Endodermal cell (in vitro differentiated cells): ENCODE data around the gene KIAA0586. TPM values are rescaled to one million over a fixed set of nuclear protein-coding genes. Genes with fewer than 3 reads are reported as not detected.
A peak's percentile ranks its signal among the peaks of the same experiment; 100 is the strongest.

Experiments
- DNase-seq: peaks from one replicate; pipeline ENCODE4 v3.0.0-alpha.2; 2017
- H3K27ac ChIP-seq: 2 replicates; pipeline ENCODE4 v1.5.1; 2013; ENCODE audit warnings: mild to moderate bottlenecking, low read depth, low read length, moderate library complexity
- H3K27me3 ChIP-seq: 2 replicates; pipeline ENCODE4 v1.6.1; 2013; ENCODE audit warnings: mild to moderate bottlenecking, low read length, moderate library complexity; ENCODE audit not compliant: insufficient read depth, control insufficient read depth, poor library complexity, severe bottlenecking
- H3K36me3 ChIP-seq: 2 replicates; pipeline ENCODE4 v1.7.0; 2013; ENCODE audit warnings: mild to moderate bottlenecking, low read length, moderate library complexity; ENCODE audit not compliant: control insufficient read depth, insufficient read depth
- H3K4me1 ChIP-seq: one replicate; pipeline ENCODE4 v1.7.0; 2013; ENCODE audit warnings: low read length; ENCODE audit not compliant: control insufficient read depth, insufficient read depth
- H3K4me3 ChIP-seq: 2 replicates; pipeline ENCODE4 v1.5.1; 2013; ENCODE audit warnings: mild to moderate bottlenecking, low read length, moderate library complexity
- H3K9ac ChIP-seq: 2 replicates; pipeline ENCODE4 v1.6.1; 2013; ENCODE audit warnings: mild to moderate bottlenecking, low read length, moderate library complexity; ENCODE audit not compliant: poor library complexity, severe bottlenecking; ENCODE audit errors: extremely low read depth
- H3K9me3 ChIP-seq: 2 replicates; pipeline ENCODE4 v1.6.1; 2013; ENCODE audit warnings: mild to moderate bottlenecking, low read length, moderate library complexity; ENCODE audit not compliant: control insufficient read depth
- H3K27ac Mint-ChIP-seq: 2 replicates; pipeline ENCODE4 v1.8.0; 2020; ENCODE audit warnings: mixed read lengths
- H3K27me3 Mint-ChIP-seq: 2 replicates; pipeline ENCODE4 v1.8.0; 2021; ENCODE audit warnings: mild to moderate bottlenecking, mixed read lengths; ENCODE audit not compliant: insufficient read depth
- H3K36me3 Mint-ChIP-seq: 2 replicates; pipeline ENCODE4 v1.8.0; 2020; ENCODE audit warnings: low read depth, mixed read lengths
- H3K4me1 Mint-ChIP-seq: 2 replicates; pipeline ENCODE4 v1.8.0; 2020; ENCODE audit warnings: mixed read lengths
- H3K4me3 Mint-ChIP-seq: 2 replicates; pipeline ENCODE4 v1.8.0; 2020; ENCODE audit warnings: mild to moderate bottlenecking, moderate library complexity, mixed read lengths
- H3K9me3 Mint-ChIP-seq: 2 replicates; pipeline ENCODE4 v1.8.0; 2020; ENCODE audit warnings: mild to moderate bottlenecking, mixed read lengths
- WGBS, 2 experiments: methylation state at CpG; one replicate each; pipeline versions ENCODE4 v1.1.5 to v1.1.7; 2013; ENCODE audit warnings: missing lambda C conversion rate in 2 of 2, mixed read lengths in 1 of 2; ENCODE audit not compliant: insufficient coverage in 1 of 2, insufficient read length in 1 of 2; 5-methylcytosine and 5-hydroxymethylcytosine counted together
- total RNA-seq, 2 donors: library from RNA; stranded (reverse); fragmentation: NEBNext Ultra II Directional in 1 of 2; extraction: Animal tissue kit (Norgen Biotek cat#: 25700) in 1 of 2; gene quantifications; 2 replicates in 1 of 2; 3 replicates in 1 of 2; pipeline ENCODE4 v1.2.1, GENCODE V29; 2021
- TF ChIP-seq, protein P1 (sequence below): fragments of 200-600 bp; sonication (generic); conservative IDR thresholded peaks from 2 replicates; pipeline ENCODE4 v1.5.0; 2021; ENCODE audit warnings: antibody characterized with exemption, mild to moderate bottlenecking

KIAA0586 gene
- total RNA-seq, 2 donors from 2014 or later: 14.2 to 26.4 TPM

DNA sequence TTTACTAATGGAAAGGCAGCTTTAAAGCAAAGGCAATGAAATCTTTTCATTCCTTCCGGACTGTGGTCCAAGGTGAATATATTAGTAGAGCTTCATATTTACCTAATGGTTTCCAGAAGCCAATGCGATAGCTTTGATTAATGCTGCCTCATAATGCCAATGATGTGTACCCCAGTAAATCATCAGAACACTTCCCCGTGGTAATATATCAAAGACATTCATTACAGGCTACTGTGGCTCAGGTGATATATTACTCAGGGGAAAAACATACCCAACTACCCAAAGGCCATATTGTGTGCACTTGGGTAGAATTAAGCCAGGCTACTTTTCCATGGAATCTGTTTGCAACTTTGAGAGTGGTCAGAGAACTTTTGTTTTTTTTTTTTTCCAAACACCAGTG, 140.8 kb downstream of the KIAA0586 start:
- H3K27me3 ChIP-seq: no peaks in the 10 kb centered on the region
- Mint-ChIP-seq H3K4me3 (no peak overlapping the region), H3K36me3 (no peaks in the 10 kb centered on the region), H3K9me3 (no peaks in the 10 kb centered on the region), H3K27ac (no peak overlapping the region), H3K27me3 (no peaks in the 10 kb centered on the region), H3K4me1 (peaks cover 16% of the 10 kb centered on the region)
- 95 to 100% methylated on average over 2 to 3 of the region's 3 CpGs for WGBS, 2 experiments
- H3K27ac ChIP-seq: no peak overlapping the region
- no peak overlapping the region for H3K4me3 ChIP-seq
- H3K9me3 ChIP-seq: no peaks in the 10 kb centered on the region
- DNase-seq: no peak
- no peaks in the 10 kb centered on the region for H3K36me3 ChIP-seq
- no peaks in the 10 kb centered on the region for H3K4me1 ChIP-seq
- no peak overlapping the region for H3K9ac ChIP-seq
- TF ChIP-seq, protein P1, sequence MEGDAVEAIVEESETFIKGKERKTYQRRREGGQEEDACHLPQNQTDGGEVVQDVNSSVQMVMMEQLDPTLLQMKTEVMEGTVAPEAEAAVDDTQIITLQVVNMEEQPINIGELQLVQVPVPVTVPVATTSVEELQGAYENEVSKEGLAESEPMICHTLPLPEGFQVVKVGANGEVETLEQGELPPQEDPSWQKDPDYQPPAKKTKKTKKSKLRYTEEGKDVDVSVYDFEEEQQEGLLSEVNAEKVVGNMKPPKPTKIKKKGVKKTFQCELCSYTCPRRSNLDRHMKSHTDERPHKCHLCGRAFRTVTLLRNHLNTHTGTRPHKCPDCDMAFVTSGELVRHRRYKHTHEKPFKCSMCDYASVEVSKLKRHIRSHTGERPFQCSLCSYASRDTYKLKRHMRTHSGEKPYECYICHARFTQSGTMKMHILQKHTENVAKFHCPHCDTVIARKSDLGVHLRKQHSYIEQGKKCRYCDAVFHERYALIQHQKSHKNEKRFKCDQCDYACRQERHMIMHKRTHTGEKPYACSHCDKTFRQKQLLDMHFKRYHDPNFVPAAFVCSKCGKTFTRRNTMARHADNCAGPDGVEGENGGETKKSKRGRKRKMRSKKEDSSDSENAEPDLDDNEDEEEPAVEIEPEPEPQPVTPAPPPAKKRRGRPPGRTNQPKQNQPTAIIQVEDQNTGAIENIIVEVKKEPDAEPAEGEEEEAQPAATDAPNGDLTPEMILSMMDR: no peak

DNA sequence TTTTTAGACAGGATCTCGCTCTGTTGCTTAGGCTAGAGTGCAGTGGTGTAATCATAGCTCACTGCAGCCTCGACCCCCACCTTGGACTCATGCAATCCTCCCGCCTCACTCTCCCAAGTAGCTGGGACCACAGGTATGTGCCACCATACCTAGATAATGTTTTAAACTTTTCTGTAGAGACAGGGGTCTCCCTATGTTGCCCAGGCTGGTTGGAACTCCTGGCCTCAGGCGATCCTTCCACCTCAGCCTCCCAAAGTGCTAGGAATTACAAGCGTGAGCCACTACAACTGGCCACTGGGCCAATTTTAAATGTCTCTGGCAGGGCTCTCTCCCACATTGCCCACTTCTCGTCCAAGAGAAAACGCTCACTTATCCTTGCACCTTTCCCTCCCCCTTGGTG, 143.7 kb downstream of the KIAA0586 start:
- 95 to 100% methylated on average over 6 to 7 of the region's 7 CpGs for WGBS, 2 experiments
- H3K4me3 Mint-ChIP-seq: no peak overlapping the region
- H3K27me3 ChIP-seq: no peaks in the 10 kb centered on the region
- no peak overlapping the region for H3K27ac Mint-ChIP-seq
- H3K9me3 ChIP-seq: no peaks in the 10 kb centered on the region
- DNase-seq: no peak
- H3K36me3 Mint-ChIP-seq: no peaks in the 10 kb centered on the region
- H3K36me3 ChIP-seq: no peaks in the 10 kb centered on the region
- H3K4me1 ChIP-seq: no peaks in the 10 kb centered on the region
- no peak overlapping the region for H3K27ac ChIP-seq
- no peaks in the 10 kb centered on the region for H3K27me3 Mint-ChIP-seq
- H3K4me3 ChIP-seq: no peak overlapping the region
- H3K9me3 Mint-ChIP-seq: no peaks in the 10 kb centered on the region
- peaks cover 12% of the 10 kb centered on the region for H3K4me1 Mint-ChIP-seq
- H3K9ac ChIP-seq: no peak overlapping the region
- TF ChIP-seq, protein P1: no peak

DNA sequence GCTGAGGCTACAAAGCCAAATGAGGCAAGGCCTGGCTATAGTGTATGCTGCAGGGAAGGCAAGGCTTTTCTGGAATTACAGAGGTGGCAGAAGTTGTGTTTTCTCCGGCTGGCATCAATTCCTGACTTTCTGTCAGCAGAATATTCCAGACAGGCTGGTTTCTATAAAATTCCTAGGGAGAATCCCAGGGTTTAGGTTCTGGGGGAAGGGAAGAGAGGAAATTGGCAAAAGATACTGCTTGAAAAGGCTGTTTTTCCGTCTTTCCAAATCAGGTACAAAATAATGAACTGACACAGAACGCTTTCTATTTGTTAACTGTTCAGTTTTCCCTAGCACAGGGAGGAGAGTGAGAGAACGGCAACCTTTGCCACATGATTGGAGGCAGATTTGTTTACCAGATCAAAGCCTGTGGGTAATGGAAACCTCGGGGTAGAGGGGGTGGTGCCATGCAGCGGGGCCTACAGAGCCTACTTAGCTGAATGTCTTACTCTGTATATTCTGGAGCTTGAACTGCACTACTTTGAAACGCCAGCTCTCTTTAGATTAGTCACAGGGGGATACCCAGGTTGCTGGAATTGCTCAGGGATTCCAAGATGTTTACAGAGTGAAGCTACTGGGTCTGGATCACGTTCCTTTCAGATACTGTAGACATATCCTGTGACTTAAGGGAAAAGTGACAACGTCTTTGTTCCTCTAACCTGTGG, 144.4 kb downstream of the KIAA0586 start:
- Histone ChIP-seq H3K27ac (no peak overlapping the region), H3K36me3 (no peaks in the 10 kb centered on the region), H3K27me3 (no peaks in the 10 kb centered on the region), H3K4me1 (no peaks in the 10 kb centered on the region), H3K9me3 (no peaks in the 10 kb centered on the region), H3K9ac (no peak overlapping the region), H3K4me3 (no peak overlapping the region)
- WGBS, 2 experiments: 71 to 73% methylated on average over 9 of the region's 9 CpGs
- no peak for DNase-seq
- peaks cover 12% of the 10 kb centered on the region for H3K4me1 Mint-ChIP-seq
- H3K4me3 Mint-ChIP-seq: no peak overlapping the region
- no peaks in the 10 kb centered on the region for H3K9me3 Mint-ChIP-seq
- H3K36me3 Mint-ChIP-seq: no peaks in the 10 kb centered on the region
- H3K27ac Mint-ChIP-seq: peak overlapping the region; percentile 29
- no peaks in the 10 kb centered on the region for H3K27me3 Mint-ChIP-seq
- TF ChIP-seq, protein P1: no peak
